Astrocyte (in vitro differentiated cells and primary cell): ENCODE measurements around the gene RAD17.

Source experiments
- EZH2 ChIP-seq: IDR thresholded peaks from 2 replicates; pipeline ENCODE4 v1.6.1; 2012; ENCODE audit warnings: mild to moderate bottlenecking, low read length, inconsistent platforms; ENCODE audit not compliant: insufficient read depth
- TF ChIP-seq, protein P1 (sequence below): IDR thresholded peaks from 2 replicates; pipeline ENCODE4 v1.5.1; 2011; ENCODE audit warnings: low read depth, mild to moderate bottlenecking, inconsistent platforms, low read length, moderate library complexity; ENCODE audit not compliant: insufficient read depth

DNA sequence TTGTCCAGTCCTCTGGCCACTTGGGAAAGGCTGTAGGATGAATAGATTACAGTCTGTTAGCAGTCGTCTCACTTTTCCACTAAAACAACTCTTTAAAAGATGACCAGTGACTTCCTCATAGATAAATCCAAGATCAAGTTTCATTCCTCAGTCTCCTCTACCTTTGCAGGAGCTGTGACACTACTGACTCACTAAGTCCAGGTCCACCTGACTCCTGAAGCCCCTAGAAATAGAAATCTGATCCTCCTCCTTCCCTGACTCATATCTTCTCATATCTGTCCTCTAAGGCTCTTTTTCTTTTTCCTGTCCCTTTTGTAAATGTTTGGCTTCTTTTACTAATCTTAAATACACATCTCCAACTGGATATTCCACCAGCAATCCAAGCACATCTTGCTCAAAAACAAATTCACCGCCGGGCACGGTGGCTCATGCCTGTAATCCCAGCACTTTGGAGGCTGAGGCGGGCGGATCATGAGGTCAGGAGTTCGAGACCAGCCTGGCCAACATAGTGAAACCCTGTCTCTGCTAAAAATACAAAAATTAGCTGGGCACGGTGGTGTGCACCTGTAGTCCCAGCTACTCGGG, 39.6 kb upstream of the RAD17 start:
- TF ChIP-seq, protein P1, sequence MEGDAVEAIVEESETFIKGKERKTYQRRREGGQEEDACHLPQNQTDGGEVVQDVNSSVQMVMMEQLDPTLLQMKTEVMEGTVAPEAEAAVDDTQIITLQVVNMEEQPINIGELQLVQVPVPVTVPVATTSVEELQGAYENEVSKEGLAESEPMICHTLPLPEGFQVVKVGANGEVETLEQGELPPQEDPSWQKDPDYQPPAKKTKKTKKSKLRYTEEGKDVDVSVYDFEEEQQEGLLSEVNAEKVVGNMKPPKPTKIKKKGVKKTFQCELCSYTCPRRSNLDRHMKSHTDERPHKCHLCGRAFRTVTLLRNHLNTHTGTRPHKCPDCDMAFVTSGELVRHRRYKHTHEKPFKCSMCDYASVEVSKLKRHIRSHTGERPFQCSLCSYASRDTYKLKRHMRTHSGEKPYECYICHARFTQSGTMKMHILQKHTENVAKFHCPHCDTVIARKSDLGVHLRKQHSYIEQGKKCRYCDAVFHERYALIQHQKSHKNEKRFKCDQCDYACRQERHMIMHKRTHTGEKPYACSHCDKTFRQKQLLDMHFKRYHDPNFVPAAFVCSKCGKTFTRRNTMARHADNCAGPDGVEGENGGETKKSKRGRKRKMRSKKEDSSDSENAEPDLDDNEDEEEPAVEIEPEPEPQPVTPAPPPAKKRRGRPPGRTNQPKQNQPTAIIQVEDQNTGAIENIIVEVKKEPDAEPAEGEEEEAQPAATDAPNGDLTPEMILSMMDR, result no peak
- no peak for TF ChIP-seq EZH2
